MCF 10A (cell line): Measurements from ENCODE around the gene CCDC148. TPM values are rescaled to one million over a fixed set of nuclear protein-coding genes. Genes with fewer than 3 reads are reported as not detected.

Experiments
- BruUV-seq: library from RNA; stranded (reverse); fragments of 400-500 nt; replicated peaks from 2 replicates; lab custom pipeline; 2021; lab: Mats Ljungman, UMichigan
- CTCF ChIA-PET: fragments of 300-600 bp; sonication (Branson Sonifier 250); formaldehyde crosslinking; extraction: SDS; loops from one replicate; lab custom pipeline; 2021; ENCODE audit warnings: antibody characterized with exemption, inconsistent platforms; lab: Yijun Ruan, JAX
- POLR2A ChIA-PET: fragments of 300-600, 350-650 bp; sonication (Branson Sonifier 250); formaldehyde crosslinking; extraction: SDS; loops from one replicate; lab custom pipeline; 2020; ENCODE audit warnings: antibody characterized with exemption, inconsistent platforms; lab: Yijun Ruan, JAX
- DNase-seq: peaks from one replicate; pipeline ENCODE4 v3.0.0-alpha.2; 2018; ENCODE audit not compliant: unreplicated experiment
- H3K27ac Mint-ChIP-seq: one replicate; pipeline ENCODE4 v1.8.0; 2022; ENCODE audit warnings: mild to moderate bottlenecking, low read depth, mixed read lengths; ENCODE audit not compliant: unreplicated experiment
- H3K27me3 Mint-ChIP-seq: one replicate; pipeline ENCODE4 v1.8.0; 2022; ENCODE audit warnings: mixed read lengths; ENCODE audit not compliant: insufficient read depth, unreplicated experiment
- H3K36me3 Mint-ChIP-seq: one replicate; pipeline ENCODE4 v1.8.0; 2022; ENCODE audit warnings: mild to moderate bottlenecking, moderate library complexity, mixed read lengths; ENCODE audit not compliant: insufficient read depth, unreplicated experiment
- H3K4me1 Mint-ChIP-seq: one replicate; pipeline ENCODE4 v1.8.0; 2022; ENCODE audit warnings: mixed read lengths; ENCODE audit not compliant: insufficient read depth, unreplicated experiment
- H3K4me3 Mint-ChIP-seq: one replicate; pipeline ENCODE4 v1.8.0; 2022; ENCODE audit warnings: mild to moderate bottlenecking, moderate library complexity, mixed read lengths; ENCODE audit not compliant: unreplicated experiment
- H3K9me3 Mint-ChIP-seq: one replicate; pipeline ENCODE4 v1.8.0; 2022; ENCODE audit warnings: mixed read lengths; ENCODE audit not compliant: unreplicated experiment
- CTCF ChIP-seq: fragments of 200-600 bp; IDR thresholded peaks from one replicate; pipeline ENCODE4 v1.8.0; 2022; ENCODE audit warnings: antibody characterized with exemption, mild to moderate bottlenecking; ENCODE audit not compliant: unreplicated experiment
- intact Hi-C: fragments of 100-400 bp; cut with micrococcal nuclease; formaldehyde crosslinking; loops from 2 replicates; pipeline ENCODE4 v1.14.1; 2022
- total RNA-seq: library from RNA; stranded (reverse); gene quantifications from 2 replicates; pipeline ENCODE4 v1.2.3, GENCODE V29; 2022

CCDC148 gene
- total RNA-seq, 1 experiment from 2014 or later, result 0.51 TPM

- intact Hi-C loops, result no loop called here
- ChIA-PET POLR2A (no interaction called here), CTCF (interaction anchor here (0.6 to 1.0 kb wide), 2 partner anchors 22 to 546 kb away, joined by 4 read pairs; no protein-coding TSS in a partner anchor)
- BruUV-seq, result no TSS peak
- Mint-ChIP-seq H3K4me1 (no peaks in the 10 kb centered on the region), H3K36me3 (no peaks in the 10 kb centered on the region), H3K4me3 (no peak overlapping the region), H3K9me3 (peaks cover 34% of the 10 kb centered on the region), H3K27ac (no peak overlapping the region), H3K27me3 (no peaks in the 10 kb centered on the region)
- DNase-seq, result no peak
- no peak for TF ChIP-seq CTCF
Observed at GRCh38 chr2:158414538-158414937, 42.0 kb downstream of the CCDC148 start.

GRCh38 chr2:158413581-158413980, 43.0 kb downstream of the CCDC148 start:
- no peak for DNase-seq
- Mint-ChIP-seq H3K27me3 (no peaks in the 10 kb centered on the region), H3K36me3 (no peaks in the 10 kb centered on the region), H3K4me1 (no peaks in the 10 kb centered on the region), H3K27ac (no peak overlapping the region), H3K9me3 (peaks cover 34% of the 10 kb centered on the region), H3K4me3 (no peak overlapping the region)
- no peak for TF ChIP-seq CTCF
- ChIA-PET CTCF (interaction anchor here (0.6 to 1.0 kb wide), 2 partner anchors 23 to 1086 kb away, joined by 3 to 4 read pairs; no protein-coding TSS in a partner anchor), POLR2A (no interaction called here)
- BruUV-seq, result no TSS peak
- intact Hi-C loops, result no loop called here

- H3K27me3 Mint-ChIP-seq, result no peaks in the 10 kb centered on the region
- intact Hi-C loops, result no loop called here
- BruUV-seq, result no TSS peak
- ChIA-PET POLR2A (no interaction called here), CTCF (no interaction called here)
- no peak for TF ChIP-seq CTCF
- H3K36me3 Mint-ChIP-seq, result no peaks in the 10 kb centered on the region
- no peak overlapping the region for H3K27ac Mint-ChIP-seq
- no peaks in the 10 kb centered on the region for H3K4me1 Mint-ChIP-seq
- H3K9me3 Mint-ChIP-seq, result peaks cover 28% of the 10 kb centered on the region
- no peak for DNase-seq
- no peak overlapping the region for H3K4me3 Mint-ChIP-seq
Observed at GRCh38 chr2:158412206-158412605, 44.3 kb downstream of the CCDC148 start.

- Mint-ChIP-seq H3K27me3 (no peaks in the 10 kb centered on the region), H3K9me3 (peaks cover 26% of the 10 kb centered on the region), H3K4me3 (no peak overlapping the region), H3K4me1 (no peaks in the 10 kb centered on the region), H3K27ac (no peak overlapping the region), H3K36me3 (no peaks in the 10 kb centered on the region)
- DNase-seq, result no peak
- intact Hi-C loops, result no loop called here
- ChIA-PET CTCF (no interaction called here), POLR2A (no interaction called here)
- TF ChIP-seq CTCF, result no peak
- no TSS peak for BruUV-seq
Observed at GRCh38 chr2:158411748-158412147, 44.8 kb downstream of the CCDC148 start.
